Astrocyte (in vitro differentiated cells and primary cell): Measurements from ENCODE around the gene MCF2L. TPM values are rescaled to one million over a fixed set of nuclear protein-coding genes. Genes with fewer than 3 reads are reported as not detected.

Experiments
- DNase-seq: peaks from one replicate; pipeline ENCODE4 v3.0.0-alpha.2; 2010; ENCODE audit warnings: low read depth
- FAIRE-seq: peaks from 2 replicates; lab custom pipeline; 2011; peaks lifted over from hg19 to GRCh38; lab: Jason Lieb, UNC
- H2AFZ ChIP-seq: 2 replicates; pipeline ENCODE4 v1.6.0; 2012; ENCODE audit warnings: low read depth, low read length, inconsistent platforms
- H3K27ac ChIP-seq: 2 replicates; pipeline ENCODE4 v1.5.1; 2011; ENCODE audit warnings: low read depth, low read length, inconsistent platforms
- H3K27me3 ChIP-seq: 2 replicates; pipeline ENCODE4 v1.6.0; 2011; ENCODE audit warnings: low read length, inconsistent platforms; ENCODE audit not compliant: insufficient read depth
- H3K36me3 ChIP-seq: 2 replicates; pipeline ENCODE4 v1.5.1; 2011; ENCODE audit warnings: low read length, inconsistent platforms; ENCODE audit not compliant: insufficient read depth
- H3K4me1 ChIP-seq: 2 replicates; pipeline ENCODE4 v1.5.1; 2011; ENCODE audit warnings: low read length, inconsistent platforms; ENCODE audit not compliant: insufficient read depth
- H3K4me2 ChIP-seq: 2 replicates; pipeline ENCODE4 v1.6.0; 2012; ENCODE audit warnings: low read length, inconsistent platforms
- H3K4me3 ChIP-seq: 2 replicates; pipeline ENCODE4 v1.5.1; 2011; ENCODE audit warnings: low read depth, mild to moderate bottlenecking, low read length, inconsistent platforms; ENCODE audit not compliant: insufficient read depth
- H3K79me2 ChIP-seq: 2 replicates; pipeline ENCODE4 v1.6.0; 2012; ENCODE audit warnings: mild to moderate bottlenecking, low read length, inconsistent platforms; ENCODE audit not compliant: insufficient read depth
- H3K9ac ChIP-seq: 2 replicates; pipeline ENCODE4 v1.6.0; 2012; ENCODE audit warnings: mild to moderate bottlenecking, low read length, inconsistent platforms
- H3K9me3 ChIP-seq: 2 replicates; pipeline ENCODE4 v1.5.1; 2012; ENCODE audit warnings: low read depth, mild to moderate bottlenecking, low read length, inconsistent platforms; ENCODE audit not compliant: insufficient read depth
- H4K20me1 ChIP-seq: 2 replicates; pipeline ENCODE4 v1.6.0; 2012; ENCODE audit warnings: low read length, inconsistent platforms; ENCODE audit not compliant: insufficient read depth
- H3K27ac Mint-ChIP-seq: one replicate; pipeline ENCODE4 v1.8.0; 2021; ENCODE audit warnings: mild to moderate bottlenecking, mixed read lengths; ENCODE audit not compliant: unreplicated experiment
- H3K27me3 Mint-ChIP-seq: one replicate; pipeline ENCODE4 v1.8.0; 2021; ENCODE audit warnings: low read depth, mixed read lengths; ENCODE audit not compliant: unreplicated experiment
- H3K36me3 Mint-ChIP-seq: one replicate; pipeline ENCODE4 v1.8.0; 2021; ENCODE audit warnings: low read depth, mixed read lengths; ENCODE audit not compliant: unreplicated experiment
- H3K4me1 Mint-ChIP-seq: one replicate; pipeline ENCODE4 v1.8.0; 2021; ENCODE audit warnings: low read depth, mixed read lengths; ENCODE audit not compliant: unreplicated experiment
- H3K4me3 Mint-ChIP-seq: one replicate; pipeline ENCODE4 v1.8.0; 2021; ENCODE audit warnings: mild to moderate bottlenecking, moderate library complexity, mixed read lengths; ENCODE audit not compliant: unreplicated experiment
- H3K9me3 Mint-ChIP-seq: one replicate; pipeline ENCODE4 v1.8.0; 2021; ENCODE audit warnings: mild to moderate bottlenecking, mixed read lengths; ENCODE audit not compliant: unreplicated experiment
- EZH2 ChIP-seq: IDR thresholded peaks from 2 replicates; pipeline ENCODE4 v1.6.1; 2012; ENCODE audit warnings: mild to moderate bottlenecking, low read length, inconsistent platforms; ENCODE audit not compliant: insufficient read depth
- total RNA-seq: library from RNA; stranded (reverse); gene quantifications from 2 replicates; pipeline ENCODE4 v1.2.1, GENCODE V29; 2021
- TF ChIP-seq, protein P1 (sequence below): IDR thresholded peaks from 2 replicates; pipeline ENCODE4 v1.5.1; 2011; ENCODE audit warnings: low read depth, mild to moderate bottlenecking, inconsistent platforms, low read length, moderate library complexity; ENCODE audit not compliant: insufficient read depth

MCF2L gene
- total RNA-seq, 1 donor from 2014 or later, result 3.4 TPM

DNA sequence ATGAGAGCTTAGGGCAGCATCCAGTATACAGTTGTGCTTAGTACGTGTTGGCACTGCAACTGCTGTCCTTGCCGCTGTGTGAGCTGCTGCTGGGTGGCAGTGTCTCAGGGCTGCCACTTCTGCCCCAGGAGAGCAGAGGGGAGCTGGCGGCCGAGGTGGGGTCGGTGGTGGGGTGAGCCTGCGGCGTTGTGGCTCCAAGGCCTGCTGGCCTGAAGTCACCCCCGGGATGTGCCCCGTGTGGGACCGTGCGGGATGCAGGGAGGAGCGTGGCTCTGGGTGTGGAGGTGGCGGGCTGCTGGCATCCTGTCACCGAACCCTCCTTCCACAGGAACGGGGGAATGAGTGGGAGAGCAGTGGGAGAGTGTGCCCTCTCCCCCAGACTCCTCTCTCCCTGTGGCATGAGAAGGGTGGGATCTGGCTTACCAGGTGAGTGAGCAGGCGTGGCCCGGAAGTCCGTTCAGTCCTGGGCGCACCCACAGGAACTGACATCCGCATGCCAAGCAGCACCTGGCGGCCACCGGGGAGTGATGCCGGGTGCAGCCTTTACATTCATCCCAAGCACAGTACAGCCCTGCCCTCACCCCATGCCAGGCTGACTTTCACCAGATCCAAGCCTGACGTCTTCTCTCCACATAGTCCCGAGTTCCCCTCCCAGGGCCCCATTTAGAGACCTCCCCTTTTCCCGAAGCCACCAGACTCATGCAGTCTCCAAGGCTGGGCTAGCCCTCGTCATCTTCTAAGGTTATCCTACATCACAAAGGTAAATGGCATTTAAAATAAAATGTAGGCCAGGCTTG, 26.6 kb downstream of the MCF2L start:
- Histone ChIP-seq H3K27me3 (peaks cover 6% of the 10 kb centered on the region), H3K27ac (no peak overlapping the region), H3K79me2 (no peaks in the 10 kb centered on the region), H2AFZ (no peak overlapping the region), H3K9ac (no peak overlapping the region), H3K4me1 (no peaks in the 10 kb centered on the region), H3K9me3 (no peaks in the 10 kb centered on the region), H4K20me1 (no peaks in the 10 kb centered on the region), H3K4me3 (no peak overlapping the region), H3K4me2 (no peak overlapping the region), H3K36me3 (no peaks in the 10 kb centered on the region)
- H3K9me3 Mint-ChIP-seq, result no peaks in the 10 kb centered on the region
- H3K4me3 Mint-ChIP-seq, result no peak overlapping the region
- peaks cover 69% of the 10 kb centered on the region for H3K27me3 Mint-ChIP-seq
- H3K27ac Mint-ChIP-seq, result no peak overlapping the region
- no peak for DNase-seq
- no peak for TF ChIP-seq EZH2
- TF ChIP-seq, protein P1, sequence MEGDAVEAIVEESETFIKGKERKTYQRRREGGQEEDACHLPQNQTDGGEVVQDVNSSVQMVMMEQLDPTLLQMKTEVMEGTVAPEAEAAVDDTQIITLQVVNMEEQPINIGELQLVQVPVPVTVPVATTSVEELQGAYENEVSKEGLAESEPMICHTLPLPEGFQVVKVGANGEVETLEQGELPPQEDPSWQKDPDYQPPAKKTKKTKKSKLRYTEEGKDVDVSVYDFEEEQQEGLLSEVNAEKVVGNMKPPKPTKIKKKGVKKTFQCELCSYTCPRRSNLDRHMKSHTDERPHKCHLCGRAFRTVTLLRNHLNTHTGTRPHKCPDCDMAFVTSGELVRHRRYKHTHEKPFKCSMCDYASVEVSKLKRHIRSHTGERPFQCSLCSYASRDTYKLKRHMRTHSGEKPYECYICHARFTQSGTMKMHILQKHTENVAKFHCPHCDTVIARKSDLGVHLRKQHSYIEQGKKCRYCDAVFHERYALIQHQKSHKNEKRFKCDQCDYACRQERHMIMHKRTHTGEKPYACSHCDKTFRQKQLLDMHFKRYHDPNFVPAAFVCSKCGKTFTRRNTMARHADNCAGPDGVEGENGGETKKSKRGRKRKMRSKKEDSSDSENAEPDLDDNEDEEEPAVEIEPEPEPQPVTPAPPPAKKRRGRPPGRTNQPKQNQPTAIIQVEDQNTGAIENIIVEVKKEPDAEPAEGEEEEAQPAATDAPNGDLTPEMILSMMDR, result no peak
- no peak for FAIRE-seq
- H3K36me3 Mint-ChIP-seq, result peaks cover 2% of the 10 kb centered on the region
- H3K4me1 Mint-ChIP-seq, result peaks cover 3% of the 10 kb centered on the region

DNA sequence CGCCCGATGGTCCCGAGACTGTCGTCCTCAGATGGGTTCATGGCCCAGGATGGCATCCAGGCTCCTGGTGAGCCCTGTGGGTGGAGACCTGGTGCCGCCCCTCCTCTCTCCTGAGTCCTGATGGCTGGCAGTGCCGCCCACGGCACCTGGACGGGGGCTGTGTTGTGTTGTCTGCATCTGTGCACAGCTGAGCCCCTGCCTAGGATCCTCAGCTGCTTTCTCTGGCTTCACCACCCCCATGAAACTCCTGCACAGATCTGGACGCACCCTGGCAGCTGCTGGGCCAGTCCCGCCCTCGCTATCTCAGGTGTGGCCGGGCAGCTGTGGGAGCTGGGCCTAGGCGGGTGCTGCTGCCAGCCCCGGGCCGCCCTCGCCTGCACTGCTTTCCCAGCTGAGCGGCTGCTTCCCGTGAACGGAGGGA, 27.7 kb downstream of the MCF2L start:
- TF ChIP-seq, protein P1, result no peak
- no peak for TF ChIP-seq EZH2
- Mint-ChIP-seq H3K9me3 (no peaks in the 10 kb centered on the region), H3K36me3 (no peaks in the 10 kb centered on the region), H3K27ac (no peak overlapping the region), H3K4me3 (no peak overlapping the region), H3K4me1 (peaks cover 3% of the 10 kb centered on the region), H3K27me3 (peaks cover 65% of the 10 kb centered on the region)
- Histone ChIP-seq H3K79me2 (no peaks in the 10 kb centered on the region), H3K4me3 (no peak overlapping the region), H4K20me1 (no peaks in the 10 kb centered on the region), H3K27me3 (peaks cover 13% of the 10 kb centered on the region), H3K27ac (no peak overlapping the region), H2AFZ (no peak overlapping the region), H3K9ac (no peak overlapping the region), H3K9me3 (no peaks in the 10 kb centered on the region), H3K4me1 (no peaks in the 10 kb centered on the region), H3K4me2 (no peak overlapping the region), H3K36me3 (no peaks in the 10 kb centered on the region)
- DNase-seq (no peak), FAIRE-seq (no peak)
